Activated T-cell treated with anti-CD3 and anti-CD28 coated beads, Interleukin-2, amount 50 U/mL, for 4 hours (primary cell): Measurements from ENCODE around the gene NUAK2. TPM values are rescaled to one million over a fixed set of nuclear protein-coding genes. Genes with fewer than 3 reads are reported as not detected.
"Not testable (repeated sequence)": the region's sequence is repeated elsewhere in the genome, so short reads cannot be mapped to it uniquely, and the experiment has no call there.

Experiments
- ATAC-seq, 2 donors: fragments of 200-7000 bp; cut with Tn5 transposase; one replicate each; pipeline ENCODE4 v1.10.0; 2021
- DNase-seq: peaks from one replicate; pipeline ENCODE4 v3.0.0-alpha.2; 2020
- H3K27me3 Mint-ChIP-seq: one replicate; pipeline ENCODE4 v1.8.0; 2021; ENCODE audit warnings: low read depth, mixed read lengths
- H3K36me3 Mint-ChIP-seq: one replicate; pipeline ENCODE4 v1.8.0; 2022; ENCODE audit warnings: mixed read lengths; ENCODE audit not compliant: insufficient read depth
- H3K4me1 Mint-ChIP-seq: one replicate; pipeline ENCODE4 v1.8.0; 2021; ENCODE audit warnings: low read depth, mixed read lengths
- H3K4me3 Mint-ChIP-seq: one replicate; pipeline ENCODE4 v1.8.0; 2021; ENCODE audit warnings: mild to moderate bottlenecking, moderate library complexity, mixed read lengths
- H3K9me3 Mint-ChIP-seq: one replicate; pipeline ENCODE4 v1.8.0; 2021; ENCODE audit warnings: mixed read lengths
- total RNA-seq, 3 donors: library from RNA; stranded (reverse); gene quantifications; one replicate each; pipeline ENCODE4 v1.2.1, GENCODE V29; 2021

Gene NUAK2
- 1 to 10 TPM; 1.4 to 1.7 (median 1.5) TPM for total RNA-seq

GRCh38 chr1:205321162-205321958 lies at the start of gene NUAK2:
Gene NUAK2, minus strand, starts transcription at chr1:205321745. Its CDS starts 117 bp downstream, at chr1:205321628.
- H3K4me1 Mint-ChIP-seq: peaks cover 71% of the 10 kb centered on the region
- peak; percentile 88 to 90 for ATAC-seq
- peak; percentile 83 for DNase-seq
- no peaks in the 10 kb centered on the region for H3K9me3 Mint-ChIP-seq
- H3K36me3 Mint-ChIP-seq: no peaks in the 10 kb centered on the region
- no peaks in the 10 kb centered on the region for H3K27me3 Mint-ChIP-seq
- H3K4me3 Mint-ChIP-seq: peak within 1 kb of the TSS; percentile 91

- ATAC-seq (no peak), DNase-seq (no peak)
- Mint-ChIP-seq H3K4me3 (no peak overlapping the region), H3K27me3 (no peaks in the 10 kb centered on the region), H3K36me3 (no peaks in the 10 kb centered on the region), H3K9me3 (no peaks in the 10 kb centered on the region), H3K4me1 (peaks cover 15% of the 10 kb centered on the region)
Observed at GRCh38 chr1:205370780-205371179, 49.2 kb upstream of the NUAK2 start.

- H3K9me3 Mint-ChIP-seq: no peaks in the 10 kb centered on the region
- ATAC-seq: no peak
- DNase-seq: no peak
Observed at GRCh38 chr1:205369701-205370123, 48.2 kb upstream of the NUAK2 start.

GRCh38 chr1:205368478-205368877 lies 46.9 kb upstream of the NUAK2 start:
- Mint-ChIP-seq H3K36me3 (no peaks in the 10 kb centered on the region), H3K4me1 (no peaks in the 10 kb centered on the region), H3K9me3 (no peaks in the 10 kb centered on the region), H3K4me3 (no peak overlapping the region), H3K27me3 (peaks cover 2% of the 10 kb centered on the region)
- ATAC-seq: no peak
- DNase-seq: no peak

More at GRCh38 chr1:205369701-205370123, 48.2 kb upstream of the NUAK2 start:
- peaks cover 2% of the 10 kb centered on the region for H3K27me3 Mint-ChIP-seq
- no peaks in the 10 kb centered on the region for H3K36me3 Mint-ChIP-seq
- peaks cover 12% of the 10 kb centered on the region for H3K4me1 Mint-ChIP-seq
- no peak overlapping the region for H3K4me3 Mint-ChIP-seq

- Mint-ChIP-seq H3K4me3 (no peak overlapping the region), H3K9me3 (no peaks in the 10 kb centered on the region), H3K27me3 (peaks cover 2% of the 10 kb centered on the region), H3K4me1 (no peaks in the 10 kb centered on the region), H3K36me3 (no peaks in the 10 kb centered on the region)
- no peak for ATAC-seq
- DNase-seq: no peak
Observed at GRCh38 chr1:205365945-205366463, 44.5 kb upstream of the NUAK2 start.

- not testable (repeated sequence) for H3K9me3 Mint-ChIP-seq, H3K4me1 Mint-ChIP-seq, H3K27me3 Mint-ChIP-seq, DNase-seq, H3K4me3 Mint-ChIP-seq, ATAC-seq, H3K36me3 Mint-ChIP-seq
Observed at GRCh38 chr1:205365086-205365485, 43.5 kb upstream of the NUAK2 start.

GRCh38 chr1:205360891-205361290 lies 39.3 kb upstream of the NUAK2 start:
- no peaks in the 10 kb centered on the region for H3K9me3 Mint-ChIP-seq
- H3K4me1 Mint-ChIP-seq: no peaks in the 10 kb centered on the region
- ATAC-seq: no peak
- no peak overlapping the region for H3K4me3 Mint-ChIP-seq
- H3K27me3 Mint-ChIP-seq: peaks cover 17% of the 10 kb centered on the region
- no peak for DNase-seq
- no peaks in the 10 kb centered on the region for H3K36me3 Mint-ChIP-seq

GRCh38 chr1:205359771-205360565 lies 38.4 kb upstream of the NUAK2 start:
- no peaks in the 10 kb centered on the region for H3K4me1 Mint-ChIP-seq
- ATAC-seq (no peak), DNase-seq (no peak)
- peaks cover 14% of the 10 kb centered on the region for H3K27me3 Mint-ChIP-seq
- H3K9me3 Mint-ChIP-seq: no peaks in the 10 kb centered on the region
- no peaks in the 10 kb centered on the region for H3K36me3 Mint-ChIP-seq
- no peak overlapping the region for H3K4me3 Mint-ChIP-seq

GRCh38 chr1:205358579-205358978 lies 37.0 kb upstream of the NUAK2 start:
- Mint-ChIP-seq H3K9me3 (no peaks in the 10 kb centered on the region), H3K4me3 (no peak overlapping the region), H3K36me3 (no peaks in the 10 kb centered on the region), H3K27me3 (peaks cover 17% of the 10 kb centered on the region), H3K4me1 (no peaks in the 10 kb centered on the region)
- ATAC-seq (no peak), DNase-seq (no peak)

- DNase-seq (no peak), ATAC-seq (no peak)
- Mint-ChIP-seq H3K36me3 (no peaks in the 10 kb centered on the region), H3K4me1 (no peaks in the 10 kb centered on the region), H3K4me3 (no peak overlapping the region), H3K9me3 (no peaks in the 10 kb centered on the region), H3K27me3 (peaks cover 18% of the 10 kb centered on the region)
Observed at GRCh38 chr1:205357567-205357966, 36.0 kb upstream of the NUAK2 start.

GRCh38 chr1:205356440-205357139 lies 35.0 kb upstream of the NUAK2 start, which contains the start of gene KLHDC8A:
Gene KLHDC8A, minus strand, starts transcription at chr1:205356922. Its CDS starts 13,318 bp downstream, at chr1:205343604.
- DNase-seq (no peak), ATAC-seq (no peak)
- Mint-ChIP-seq H3K4me1 (no peaks in the 10 kb centered on the region), H3K9me3 (no peaks in the 10 kb centered on the region), H3K27me3 (peaks cover 18% of the 10 kb centered on the region), H3K4me3 (no peak within 1 kb of the TSS), H3K36me3 (no peaks in the 10 kb centered on the region)

- ATAC-seq (no peak), DNase-seq (no peak)
- H3K27me3 Mint-ChIP-seq: peaks cover 18% of the 10 kb centered on the region
- no peaks in the 10 kb centered on the region for H3K36me3 Mint-ChIP-seq
- no peak overlapping the region for H3K4me3 Mint-ChIP-seq
- H3K9me3 Mint-ChIP-seq: no peaks in the 10 kb centered on the region
- H3K4me1 Mint-ChIP-seq: no peaks in the 10 kb centered on the region
Observed at GRCh38 chr1:205355075-205355453, 33.5 kb upstream of the NUAK2 start.

GRCh38 chr1:205354259-205355074 lies 32.9 kb upstream of the NUAK2 start:
- Mint-ChIP-seq H3K9me3 (no peaks in the 10 kb centered on the region), H3K36me3 (no peaks in the 10 kb centered on the region), H3K4me3 (no peak overlapping the region), H3K4me1 (peaks cover 2% of the 10 kb centered on the region), H3K27me3 (peaks cover 18% of the 10 kb centered on the region)
- peak; percentile 58 for DNase-seq
- ATAC-seq: peak; percentile 63 to 66
